Kidney (tissue), 14 donors: Measurements from ENCODE around the gene LRBA. TPM values are rescaled to one million over a fixed set of nuclear protein-coding genes. Genes with fewer than 3 reads are reported as not detected.
"Not testable (repeated sequence)": the region's sequence is repeated elsewhere in the genome, so short reads cannot be mapped to it uniquely, and the experiment has no call there.

ENCODE experiments used
- DNase-seq, 5 donors: peaks; one replicate each; pipeline ENCODE4 v3.0.0-alpha.2; 2013 to 2020
- FAIRE-seq: peaks from 2 replicates; lab custom pipeline; 2012; peaks lifted over from hg19 to GRCh38; lab: Jason Lieb, UNC
- H3K27ac ChIP-seq, 2 donors: one replicate each; pipeline ENCODE4 v1.7.0; 2013; ENCODE audit warnings: low read depth in 2 of 2, low read length in 2 of 2, inconsistent platforms in 1 of 2
- H3K27me3 ChIP-seq: one replicate; pipeline ENCODE4 v1.7.1; 2013; ENCODE audit warnings: low read length, inconsistent platforms; ENCODE audit not compliant: control insufficient read depth, insufficient read depth
- H3K36me3 ChIP-seq, 3 donors: one replicate each; pipeline versions ENCODE4 v1.7.0 to v1.7.1; 2013; ENCODE audit warnings: low read length in 3 of 3, control low read depth in 1 of 3, inconsistent platforms in 1 of 3; ENCODE audit not compliant: insufficient read depth in 3 of 3, control insufficient read depth in 2 of 3
- H3K4me1 ChIP-seq, 3 donors: one replicate each; pipeline versions ENCODE4 v1.7.0 to v1.7.1; 2013; ENCODE audit warnings: low read length in 3 of 3, inconsistent platforms in 1 of 3, low read depth in 1 of 3; ENCODE audit not compliant: control insufficient read depth in 2 of 3, insufficient read depth in 2 of 3
- H3K4me3 ChIP-seq, 3 donors: one replicate each; pipeline versions ENCODE4 v1.7.0 to v1.8.1; 2013; ENCODE audit warnings: low read length in 3 of 3, control low read depth in 1 of 3, inconsistent platforms in 1 of 3
- H3K9ac ChIP-seq, 3 donors: one replicate each; pipeline versions ENCODE4 v1.7.0 to v1.7.1; 2013; ENCODE audit warnings: low read length in 3 of 3, control low read depth in 1 of 3, inconsistent platforms in 1 of 3
- H3K9me3 ChIP-seq, 3 donors: one replicate each; pipeline versions ENCODE4 v1.7.0 to v1.7.1; 2013; ENCODE audit warnings: low read length in 3 of 3, control low read depth in 1 of 3, inconsistent platforms in 1 of 3; ENCODE audit not compliant: control insufficient read depth in 2 of 3, insufficient read depth in 1 of 3
- intact Hi-C: fragments of 100-400 bp; cut with DNase I; formaldehyde crosslinking; loops from one replicate; pipeline ENCODE4 v1.11.1; 2022
- polyA plus RNA-seq: library from polyadenylated mRNA; stranded (reverse); fragments of 350-450 nt; fragmentation: Illumina TruSeq; extraction: RNeasy Lipid Tissue Mini Kit (QIAGEN cat#74804); gene quantifications from one replicate; pipeline ENCODE4 v1.2.3, GENCODE V29; 2014; ENCODE audit warnings: low read depth, low replicate concordance; ENCODE audit not compliant: insufficient read depth
- total RNA-seq: library from RNA; stranded (reverse); fragmentation: NEBNext Ultra II Directional; extraction: Animal tissue kit (Norgen Biotek cat#: 25700); gene quantifications from one replicate; pipeline ENCODE4 v1.2.1, GENCODE V29; 2021
- TF ChIP-seq, protein P1 (sequence below): IDR thresholded peaks from 3 replicates; pipeline ENCODE4 v1.5.1; 2012; ENCODE audit warnings: mild to moderate bottlenecking, moderate library complexity, borderline replicate concordance; ENCODE audit not compliant: insufficient read depth; ENCODE audit errors: extremely low read depth
- donor health status: control.
- donor health status: control.
- donor health status: control.
- donor health status: control.
- donor health status: control.
- donor health status: DM: yes; HTN: yes; CAD: no.
- donor health status: Normal renal cell carcinoma (clear cell type).

LRBA gene
- total and polyA plus RNA-seq, 2 donors from 2014 or later = 20.3 to 76.7 TPM

DNA sequence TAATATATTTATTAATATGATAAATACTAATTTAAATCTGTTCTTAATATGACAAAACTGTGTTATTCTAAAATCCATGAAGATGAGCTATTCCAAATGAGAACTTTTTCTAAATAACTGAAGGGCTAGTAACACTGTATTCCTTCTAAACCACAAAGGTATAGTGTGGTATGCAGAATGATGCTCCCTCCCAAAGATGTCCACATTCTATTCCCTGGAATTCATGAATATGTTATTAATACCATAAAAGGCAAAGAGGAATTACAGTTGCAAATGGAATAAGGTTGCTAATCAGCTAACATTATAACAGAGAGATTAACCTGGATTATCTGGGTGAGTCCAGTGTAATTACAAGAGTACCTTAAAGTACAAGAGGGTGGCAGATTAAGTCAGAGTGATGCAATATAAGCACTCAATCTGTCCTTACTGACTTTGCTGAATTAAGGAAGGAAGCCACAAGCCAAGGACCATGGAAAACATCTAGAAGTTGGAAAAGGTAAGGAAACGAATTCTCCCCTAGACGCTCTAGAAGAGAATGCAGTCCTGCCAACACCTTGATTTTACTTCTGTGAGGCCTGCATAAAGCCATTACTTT, 453.8 kb downstream of the LRBA start:
- Histone ChIP-seq H3K4me1 (no peaks in the 10 kb centered on the region), H3K36me3 (no peaks in the 10 kb centered on the region), H3K9me3 (no peaks in the 10 kb centered on the region), H3K4me3 (no peak overlapping the region), H3K27ac (no peak overlapping the region), H3K27me3 (no peaks in the 10 kb centered on the region), H3K9ac (no peak overlapping the region)
- TF ChIP-seq, protein P1, sequence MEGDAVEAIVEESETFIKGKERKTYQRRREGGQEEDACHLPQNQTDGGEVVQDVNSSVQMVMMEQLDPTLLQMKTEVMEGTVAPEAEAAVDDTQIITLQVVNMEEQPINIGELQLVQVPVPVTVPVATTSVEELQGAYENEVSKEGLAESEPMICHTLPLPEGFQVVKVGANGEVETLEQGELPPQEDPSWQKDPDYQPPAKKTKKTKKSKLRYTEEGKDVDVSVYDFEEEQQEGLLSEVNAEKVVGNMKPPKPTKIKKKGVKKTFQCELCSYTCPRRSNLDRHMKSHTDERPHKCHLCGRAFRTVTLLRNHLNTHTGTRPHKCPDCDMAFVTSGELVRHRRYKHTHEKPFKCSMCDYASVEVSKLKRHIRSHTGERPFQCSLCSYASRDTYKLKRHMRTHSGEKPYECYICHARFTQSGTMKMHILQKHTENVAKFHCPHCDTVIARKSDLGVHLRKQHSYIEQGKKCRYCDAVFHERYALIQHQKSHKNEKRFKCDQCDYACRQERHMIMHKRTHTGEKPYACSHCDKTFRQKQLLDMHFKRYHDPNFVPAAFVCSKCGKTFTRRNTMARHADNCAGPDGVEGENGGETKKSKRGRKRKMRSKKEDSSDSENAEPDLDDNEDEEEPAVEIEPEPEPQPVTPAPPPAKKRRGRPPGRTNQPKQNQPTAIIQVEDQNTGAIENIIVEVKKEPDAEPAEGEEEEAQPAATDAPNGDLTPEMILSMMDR = no peak
- DNase-seq (no peak), FAIRE-seq (no peak)
- intact Hi-C loops = no loop called here

DNA sequence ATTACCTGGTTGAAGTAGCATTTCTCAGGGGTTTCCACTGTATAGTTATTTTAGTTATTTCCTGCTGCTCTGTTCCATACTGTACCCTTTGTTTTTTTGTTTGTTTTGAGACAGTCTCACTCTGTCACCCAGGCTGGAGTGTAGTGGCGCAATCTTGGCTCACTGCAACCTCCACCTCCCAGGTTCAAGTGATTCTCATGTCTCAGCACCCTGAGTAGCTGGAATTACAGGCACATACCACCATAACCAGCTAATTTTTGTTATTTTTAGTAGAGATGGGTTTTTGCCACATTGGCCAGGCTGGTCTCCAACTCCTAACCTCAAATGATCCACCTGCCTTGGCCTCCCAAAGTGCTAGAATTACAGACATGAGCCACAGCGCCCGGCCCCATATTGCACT, 457.3 kb downstream of the LRBA start:
- FAIRE-seq, intact Hi-C loops, H3K9ac ChIP-seq: not testable (repeated sequence)

DNA sequence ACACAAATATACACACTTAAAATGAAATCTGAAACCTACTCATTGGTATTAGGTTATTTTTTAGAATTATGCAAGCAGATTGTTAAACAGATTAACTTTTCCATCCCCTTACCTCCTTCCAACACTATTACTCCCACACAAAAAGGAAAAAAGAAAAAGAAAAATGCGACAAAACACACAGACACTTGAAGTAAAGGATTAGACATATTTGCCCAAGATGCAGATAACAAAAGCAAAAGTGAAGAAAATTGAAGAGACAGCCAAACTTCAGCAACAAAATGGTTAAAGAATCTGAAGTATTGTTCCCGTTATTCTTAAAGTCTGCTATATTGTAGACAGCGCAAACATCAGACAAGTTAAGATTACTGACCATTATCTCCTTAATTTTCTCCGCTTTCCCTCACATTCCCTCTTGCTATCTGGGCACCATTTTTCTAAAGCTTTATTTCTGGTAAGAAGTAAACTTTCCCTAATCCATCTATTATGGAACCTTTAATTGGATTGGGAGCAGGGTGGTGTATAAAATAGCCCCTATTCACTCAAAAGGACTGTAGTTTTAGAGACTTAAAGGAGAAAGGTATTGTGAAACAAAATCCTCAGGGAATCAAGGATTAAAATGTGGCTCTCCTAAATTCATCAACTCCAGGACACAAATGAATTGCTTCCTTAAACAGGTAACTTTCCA, 467.8 kb downstream of the LRBA start:
- FAIRE-seq = no peak

More for the DNA sequence above, 457.3 kb downstream of the LRBA start:
- not testable (repeated sequence) for H3K9me3 ChIP-seq, H3K36me3 ChIP-seq, DNase-seq, H3K4me3 ChIP-seq, H3K27ac ChIP-seq, H3K27me3 ChIP-seq, H3K4me1 ChIP-seq

DNA sequence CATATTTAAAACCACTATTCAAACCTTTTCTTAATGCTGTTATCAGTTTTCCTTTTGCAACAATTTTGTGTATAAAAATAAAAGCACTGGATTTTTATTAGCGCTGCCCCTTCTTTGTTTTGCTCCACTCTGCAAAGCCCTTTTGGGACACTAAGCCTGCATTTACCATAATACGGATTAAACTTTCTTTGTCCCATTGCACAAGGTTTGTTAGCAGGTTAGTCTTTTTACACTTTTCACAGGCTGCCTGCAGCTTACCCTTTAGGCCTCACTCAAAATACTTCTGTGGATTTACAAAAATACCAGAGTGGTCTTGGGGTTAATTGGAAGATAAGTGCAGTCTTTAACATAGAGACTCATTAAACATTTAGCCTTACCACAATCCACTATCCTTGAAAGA, 468.8 kb downstream of the LRBA start:
- FAIRE-seq = no peak
- no peak overlapping the region for H3K4me3 ChIP-seq
- H3K27ac ChIP-seq = no peak overlapping the region
- intact Hi-C loops = no loop called here
- DNase-seq = no peak
- no peaks in the 10 kb centered on the region for H3K27me3 ChIP-seq
- H3K9me3 ChIP-seq = no peaks in the 10 kb centered on the region
- no peaks in the 10 kb centered on the region for H3K4me1 ChIP-seq
- no peak overlapping the region for H3K9ac ChIP-seq
- no peaks in the 10 kb centered on the region for H3K36me3 ChIP-seq
- TF ChIP-seq, protein P1 = no peak

More for the DNA sequence above, 467.8 kb downstream of the LRBA start:
- Histone ChIP-seq H3K27ac (no peak overlapping the region), H3K36me3 (no peaks in the 10 kb centered on the region), H3K9ac (no peak overlapping the region), H3K4me1 (no peaks in the 10 kb centered on the region), H3K27me3 (no peaks in the 10 kb centered on the region), H3K4me3 (no peak overlapping the region), H3K9me3 (no peaks in the 10 kb centered on the region)
- intact Hi-C loops = no loop called here
- DNase-seq = no peak
- TF ChIP-seq, protein P1 = no peak
